ENCODE results near the gene MMS19.
"Not testable (repeated sequence)": the region's sequence is repeated elsewhere in the genome, so short reads cannot be mapped to it uniquely, and the experiment has no call there.

The MMS19 gene

GRCh38 chr10:97498076-97498840 is at the start of gene MMS19:
TSS of gene MMS19 (minus strand) at chr10:97498422. CDS start at chr10:97498384, 38 bp downstream.
- peak; percentile 99 for DNase-seq

GRCh38 chr10:97547962-97548361 is 49.7 kb upstream of the MMS19 start:
- DNase-seq: no peak

GRCh38 chr10:97547271-97547600 is 49.0 kb upstream of the MMS19 start:
- no peak for DNase-seq

- DNase-seq: no peak
These were observed 48.4 kb upstream of the MMS19 start for GRCh38 chr10:97546456-97547270.

GRCh38 chr10:97543025-97543546 is 44.9 kb upstream of the MMS19 start:
- DNase-seq: no peak

- no peak for DNase-seq
These were observed 44.2 kb upstream of the MMS19 start for GRCh38 chr10:97542169-97543024.

- no peak for DNase-seq
These were observed 42.7 kb upstream of the MMS19 start for GRCh38 chr10:97540669-97541500.

- DNase-seq: no peak
These were observed 41.4 kb upstream of the MMS19 start for GRCh38 chr10:97539523-97540200.

GRCh38 chr10:97538839-97539238 is 40.6 kb upstream of the MMS19 start:
- DNase-seq: no peak

- DNase-seq: no peak
These were observed 40.2 kb upstream of the MMS19 start for GRCh38 chr10:97538411-97538810.

GRCh38 chr10:97537186-97537869 is 39.1 kb upstream of the MMS19 start:
- no peak for DNase-seq

GRCh38 chr10:97534746-97535367 is 36.6 kb upstream of the MMS19 start:
- DNase-seq: no peak

GRCh38 chr10:97533888-97534287 is 35.7 kb upstream of the MMS19 start:
- no peak for DNase-seq

GRCh38 chr10:97532935-97533671 is 34.9 kb upstream of the MMS19 start:
- no peak for DNase-seq

GRCh38 chr10:97531401-97531986 is 33.3 kb upstream of the MMS19 start:
- DNase-seq: no peak

GRCh38 chr10:97529685-97530465 is 31.7 kb upstream of the MMS19 start:
- no peak for DNase-seq

GRCh38 chr10:97528876-97529275 is 30.7 kb upstream of the MMS19 start:
- DNase-seq: not testable (repeated sequence)

GRCh38 chr10:97525683-97526110 is 27.5 kb upstream of the MMS19 start:
- DNase-seq: no peak

Data from activated gamma-delta T cell treated with Interleukin-2 at 50 U/mL for 16 hours (primary cell).